HL-60 (cell line): ENCODE measurements around the gene SAMD14.

ENCODE experiments used
- DNase-seq, 2 experiments: peaks; one replicate each; pipeline ENCODE4 v3.0.0-alpha.2; 2010 to 2020; ENCODE audit warnings: low read depth in 1 of 2, low spot score in 1 of 2
- H3K27ac ChIP-seq: fragments of 250-450 bp; sonication (Bioruptor Pico); replicated peaks from 2 replicates; pipeline ENCODE4 v1.5.1; 2020; ENCODE audit warnings: mild to moderate bottlenecking, moderate library complexity
- H3K27me3 ChIP-seq: fragments of 250-450 bp; sonication (Bioruptor Pico); 2 replicates; pipeline ENCODE4 v1.5.1; 2021; ENCODE audit warnings: mild to moderate bottlenecking, moderate library complexity; ENCODE audit not compliant: insufficient read depth, poor library complexity, severe bottlenecking
- H3K4me3 ChIP-seq: replicated peaks from 2 replicates; pipeline ENCODE4 v1.5.1; 2011; ENCODE audit warnings: mild to moderate bottlenecking, control low read depth, low read length; ENCODE audit not compliant: insufficient read depth
- CTCF ChIP-seq: IDR thresholded peaks from one replicate; pipeline ENCODE4 v1.5.1; 2011; ENCODE audit warnings: low read length, control low read depth, inconsistent platforms; ENCODE audit not compliant: insufficient read depth
- GABPA ChIP-seq: IDR thresholded peaks from 2 replicates; pipeline ENCODE4 v1.6.1; 2012; ENCODE audit warnings: low read depth
- POLR2AphosphoS5 ChIP-seq: IDR thresholded peaks from 2 replicates; pipeline ENCODE4 v1.6.1; 2012; ENCODE audit warnings: low read depth
- REST ChIP-seq: IDR thresholded peaks from 2 replicates; pipeline ENCODE4 v1.6.1; 2012; ENCODE audit warnings: low read depth; ENCODE audit not compliant: insufficient replicate concordance
- SPI1 ChIP-seq: IDR thresholded peaks from 2 replicates; pipeline ENCODE4 v1.6.1; 2012; ENCODE audit warnings: low read depth, mild to moderate bottlenecking, borderline replicate concordance

SAMD14 gene

GRCh38 chr17:50145532-50146229, 15.7 kb upstream of the SAMD14 start:
- no peak overlapping the region for H3K4me3 ChIP-seq
- no peak for DNase-seq
- TF ChIP-seq REST (no peak), GABPA (no peak), POLR2AphosphoS5 (no peak), SPI1 (no peak), CTCF (no peak)
- H3K27me3 ChIP-seq = no peaks in the 10 kb centered on the region
- no peak overlapping the region for H3K27ac ChIP-seq

- no peaks in the 10 kb centered on the region for H3K27me3 ChIP-seq
- H3K27ac ChIP-seq = no peak overlapping the region
- TF ChIP-seq CTCF = no peak
- no peak for TF ChIP-seq SPI1
- TF ChIP-seq REST = no peak
- no peak for TF ChIP-seq POLR2AphosphoS5
- no peak for TF ChIP-seq GABPA
- DNase-seq = no peak
- no peak overlapping the region for H3K4me3 ChIP-seq
Observed at GRCh38 chr17:50144845-50145531, 15.0 kb upstream of the SAMD14 start.

- no peak for DNase-seq
- Histone ChIP-seq H3K4me3 (no peak overlapping the region), H3K27ac (no peak overlapping the region), H3K27me3 (no peaks in the 10 kb centered on the region)
- no peak for TF ChIP-seq CTCF
- TF ChIP-seq GABPA = no peak
- no peak for TF ChIP-seq POLR2AphosphoS5
- no peak for TF ChIP-seq SPI1
- no peak for TF ChIP-seq REST
Observed at GRCh38 chr17:50144355-50144754, 14.4 kb upstream of the SAMD14 start.
